Fibroblast of mammary gland (primary cell): ENCODE data around the gene STAT2.
"Not testable (repeated sequence)": the region's sequence is repeated elsewhere in the genome, so short reads cannot be mapped to it uniquely, and the experiment has no call there.

ENCODE experiments used
- DNase-seq: peaks from one replicate; pipeline ENCODE4 v3.0.0-alpha.2; 2010; ENCODE audit warnings: low read depth
- H3K4me3 ChIP-seq: 2 replicates; pipeline ENCODE4 v1.5.1; 2011; ENCODE audit warnings: low read depth, mild to moderate bottlenecking, low read length, moderate library complexity; ENCODE audit not compliant: control insufficient read depth
- TF ChIP-seq, protein P1 (sequence below): conservative IDR thresholded peaks from 2 replicates; pipeline ENCODE4 v1.5.1; 2011; ENCODE audit warnings: low read depth, low read length, inconsistent platforms; ENCODE audit not compliant: control insufficient read depth, insufficient read depth

The STAT2 gene

GRCh38 chr12:56341616-56342015, 18.3 kb downstream of the STAT2 start:
- TF ChIP-seq, protein P1, sequence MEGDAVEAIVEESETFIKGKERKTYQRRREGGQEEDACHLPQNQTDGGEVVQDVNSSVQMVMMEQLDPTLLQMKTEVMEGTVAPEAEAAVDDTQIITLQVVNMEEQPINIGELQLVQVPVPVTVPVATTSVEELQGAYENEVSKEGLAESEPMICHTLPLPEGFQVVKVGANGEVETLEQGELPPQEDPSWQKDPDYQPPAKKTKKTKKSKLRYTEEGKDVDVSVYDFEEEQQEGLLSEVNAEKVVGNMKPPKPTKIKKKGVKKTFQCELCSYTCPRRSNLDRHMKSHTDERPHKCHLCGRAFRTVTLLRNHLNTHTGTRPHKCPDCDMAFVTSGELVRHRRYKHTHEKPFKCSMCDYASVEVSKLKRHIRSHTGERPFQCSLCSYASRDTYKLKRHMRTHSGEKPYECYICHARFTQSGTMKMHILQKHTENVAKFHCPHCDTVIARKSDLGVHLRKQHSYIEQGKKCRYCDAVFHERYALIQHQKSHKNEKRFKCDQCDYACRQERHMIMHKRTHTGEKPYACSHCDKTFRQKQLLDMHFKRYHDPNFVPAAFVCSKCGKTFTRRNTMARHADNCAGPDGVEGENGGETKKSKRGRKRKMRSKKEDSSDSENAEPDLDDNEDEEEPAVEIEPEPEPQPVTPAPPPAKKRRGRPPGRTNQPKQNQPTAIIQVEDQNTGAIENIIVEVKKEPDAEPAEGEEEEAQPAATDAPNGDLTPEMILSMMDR, result no peak
- no peak overlapping the region for H3K4me3 ChIP-seq
- DNase-seq, result no peak

DNA sequence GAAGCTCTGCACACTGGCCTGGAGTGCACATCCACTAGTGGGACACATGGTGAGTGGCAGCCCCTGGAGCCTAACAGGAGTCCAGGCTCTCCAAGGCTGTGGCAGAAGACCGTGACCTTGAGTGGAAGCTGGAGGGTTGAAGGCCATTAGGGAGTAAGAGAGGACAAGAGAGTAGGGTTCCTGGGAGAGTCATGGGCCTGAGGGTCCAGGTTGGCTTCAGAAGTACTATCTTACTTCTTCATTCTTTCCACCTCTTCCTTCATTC, 20.8 kb downstream of the STAT2 start:
- TF ChIP-seq, protein P1, result no peak
- no peak overlapping the region for H3K4me3 ChIP-seq
- DNase-seq, result no peak

- no peak for DNase-seq
- TF ChIP-seq, protein P1, result no peak
- H3K4me3 ChIP-seq, result no peak within 1 kb of the TSS
Measured at GRCh38 chr12:56338308-56339157, 21.4 kb downstream of the STAT2 start, which contains the start of gene IL23A. IL23A (plus strand) TSS chr12:56338884; CDS start chr12:56339045, 161 bp downstream.

DNA sequence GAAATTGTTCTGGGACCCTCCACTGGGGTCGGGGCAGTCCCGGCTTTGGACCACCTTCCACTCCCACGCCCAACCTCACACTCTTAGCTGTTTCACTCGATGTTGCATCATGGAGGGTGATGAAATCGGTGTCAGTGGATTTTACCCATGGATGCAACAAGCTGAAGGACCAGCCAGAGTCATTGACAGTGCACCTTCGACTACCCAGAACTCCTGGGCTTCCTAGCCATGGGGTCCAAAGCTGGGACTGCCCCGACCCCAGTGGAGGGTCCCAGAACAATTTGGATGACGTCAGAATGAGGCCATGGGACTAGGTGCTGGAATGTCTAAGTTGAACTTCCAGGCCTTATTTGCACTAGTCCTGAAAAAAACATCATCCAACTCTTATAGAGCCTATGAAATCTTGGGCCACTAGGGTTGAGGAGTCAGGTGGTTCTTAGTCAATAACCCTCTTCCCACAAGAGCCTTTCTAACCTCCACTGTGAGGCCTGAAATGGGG, 22.1 kb downstream of the STAT2 start:
- H3K4me3 ChIP-seq, result no peak overlapping the region
- DNase-seq, result no peak
- TF ChIP-seq, protein P1, result no peak

- TF ChIP-seq, protein P1, result no peak
- no peak for DNase-seq
Measured at GRCh38 chr12:56336361-56337167, 23.3 kb downstream of the STAT2 start.

DNA sequence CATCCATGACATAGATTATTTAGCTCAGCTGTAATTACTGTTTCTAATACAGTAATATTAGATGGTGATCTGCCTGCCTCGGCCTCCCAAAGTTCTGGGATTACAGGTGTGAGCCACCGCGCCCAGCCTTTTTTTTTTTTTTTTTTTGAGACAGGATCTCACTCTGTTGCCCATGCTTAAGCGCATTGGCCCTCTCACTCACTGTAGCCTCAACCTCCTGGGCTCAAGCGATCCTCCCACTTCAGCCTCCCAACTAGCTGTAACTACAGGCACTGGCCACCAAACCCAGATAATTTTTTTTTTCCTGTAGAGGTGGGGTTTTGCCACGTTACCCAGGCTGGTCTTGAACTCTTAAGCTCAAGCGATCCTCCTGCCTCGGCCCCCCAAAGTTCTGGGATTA, 24.4 kb downstream of the STAT2 start:
- DNase-seq, H3K4me3 ChIP-seq: not testable (repeated sequence)

More at GRCh38 chr12:56336361-56337167, 23.3 kb downstream of the STAT2 start:
- H3K4me3 ChIP-seq, result no peak overlapping the region

GRCh38 chr12:56334490-56334793, 25.5 kb downstream of the STAT2 start:
- no peak for DNase-seq
- TF ChIP-seq, protein P1, result no peak
- peak overlapping the region; percentile 80 for H3K4me3 ChIP-seq
